ENCODE measurements around the gene FLYWCH1.
A peak's percentile ranks its signal among the peaks of the same experiment; 100 is the strongest.

FLYWCH1 gene

GRCh38 chr16:2881783-2882649, 29.7 kb upstream of the FLYWCH1 start:
- Mint-ChIP-seq H3K9me3 (no peaks in the 10 kb centered on the region), H3K4me1 (peaks cover 7% of the 10 kb centered on the region), H3K27ac (peak overlapping the region; percentile 75 to 97 (median 97)), H3K36me3 (ENCODE audit: low read depth) (no peaks in the 10 kb centered on the region), H3K27me3 (ENCODE audit: low read depth) (peaks cover 12% of the 10 kb centered on the region), H3K4me3 (peak overlapping the region; percentile 91 to 95 (median 95))
- no peak for TF ChIP-seq CTCF (IDR thresholded peaks at IDR 0.05; ENCODE audit: unreplicated experiment in 3 of 3)

- H3K9me3 Mint-ChIP-seq = no peaks in the 10 kb centered on the region
Observed at GRCh38 chr16:2882650-2883457, 28.9 kb upstream of the FLYWCH1 start, which contains the start of gene FLYWCH2. Gene FLYWCH2, plus strand, starts transcription at chr16:2883215. Its CDS starts 13,235 bp downstream, at chr16:2896450.

GRCh38 chr16:2883458-2883908, 28.2 kb upstream of the FLYWCH1 start:
- H3K4me1 Mint-ChIP-seq = peaks cover 7% of the 10 kb centered on the region
- peaks cover 5% of the 10 kb centered on the region for H3K36me3 Mint-ChIP-seq (ENCODE audit: low read depth)
- peak overlapping the region; percentile 90 to 95 (median 91) for H3K4me3 Mint-ChIP-seq
- peak overlapping the region; percentile 75 to 91 (median 80) for H3K27ac Mint-ChIP-seq
- H3K27me3 Mint-ChIP-seq (ENCODE audit: low read depth) = peaks cover 12% of the 10 kb centered on the region
- no peak for TF ChIP-seq CTCF (IDR thresholded peaks at IDR 0.05; ENCODE audit: unreplicated experiment in 3 of 3)
- H3K9me3 Mint-ChIP-seq = no peaks in the 10 kb centered on the region

More at GRCh38 chr16:2882650-2883457, 28.9 kb upstream of the FLYWCH1 start, which contains the start of gene FLYWCH2:
- peaks cover 7% of the 10 kb centered on the region for H3K4me1 Mint-ChIP-seq
- peak in 1 of 3 experiments; percentile 16 for TF ChIP-seq CTCF (IDR thresholded peaks at IDR 0.05; ENCODE audit: unreplicated experiment in 3 of 3)
- H3K4me3 Mint-ChIP-seq = peak within 1 kb of the TSS; percentile 91 to 95 (median 95)
- H3K27ac Mint-ChIP-seq = peak within 1 kb of the TSS; percentile 75 to 97 (median 97)
- H3K36me3 Mint-ChIP-seq (ENCODE audit: low read depth) = peaks cover 3% of the 10 kb centered on the region
- H3K27me3 Mint-ChIP-seq (ENCODE audit: low read depth) = peaks cover 12% of the 10 kb centered on the region

- peak overlapping the region; percentile 75 to 91 (median 80) for H3K27ac Mint-ChIP-seq
- TF ChIP-seq CTCF (IDR thresholded peaks at IDR 0.05; ENCODE audit: unreplicated experiment in 3 of 3) = no peak
- peak overlapping the region; percentile 90 to 95 (median 91) for H3K4me3 Mint-ChIP-seq
- peaks cover 12% of the 10 kb centered on the region for H3K27me3 Mint-ChIP-seq (ENCODE audit: low read depth)
- peaks cover 7% of the 10 kb centered on the region for H3K36me3 Mint-ChIP-seq (ENCODE audit: low read depth)
- H3K9me3 Mint-ChIP-seq = no peaks in the 10 kb centered on the region
- H3K4me1 Mint-ChIP-seq = peaks cover 7% of the 10 kb centered on the region
Observed at GRCh38 chr16:2884041-2884451, 27.7 kb upstream of the FLYWCH1 start.

GRCh38 chr16:2894231-2894630, 17.5 kb upstream of the FLYWCH1 start:
- Mint-ChIP-seq H3K4me1 (peaks cover 5% of the 10 kb centered on the region), H3K36me3 (ENCODE audit: low read depth) (no peaks in the 10 kb centered on the region), H3K27me3 (ENCODE audit: low read depth) (no peaks in the 10 kb centered on the region), H3K4me3 (no peak overlapping the region), H3K27ac (no peak overlapping the region), H3K9me3 (no peaks in the 10 kb centered on the region)
- TF ChIP-seq CTCF (IDR thresholded peaks at IDR 0.05; ENCODE audit: unreplicated experiment in 3 of 3) = no peak

All from nephron (organoid).